GM12878 (cell line): ENCODE results near the gene TSPO. TPM values are rescaled to one million over a fixed set of nuclear protein-coding genes. Genes with fewer than 3 reads are reported as not detected.
A peak's percentile ranks its signal among the peaks of the same experiment; 100 is the strongest.

Experiments
- ATAC-seq: fragments of 200-7000 bp; cut with Tn5 transposase; 3 replicates; pipeline ENCODE4 v1.9.1; 2020; ENCODE audit warnings: mild to moderate bottlenecking, moderate library complexity
- BruUV-seq: library from RNA; stranded (reverse); fragments of 400-500 nt; replicated peaks from 2 replicates; lab custom pipeline; 2021; lab: Mats Ljungman, UMichigan
- CTCF ChIA-PET: fragments of 300-600 bp; sonication (Branson Sonifier 250); formaldehyde crosslinking; extraction: SDS; loops from one replicate; lab custom pipeline; 2021; ENCODE audit warnings: inconsistent platforms; lab: Yijun Ruan, JAX
- POLR2A ChIA-PET: fragments of 350-600 bp; formaldehyde crosslinking; extraction: SDS; loops from one replicate; lab custom pipeline; 2021; ENCODE audit warnings: inconsistent platforms; lab: Charles Lee
- RAD21 ChIA-PET: fragments of 300-600 bp; sonication (Branson Sonifier 250); formaldehyde crosslinking; loops from one replicate; lab custom pipeline; 2023; ENCODE audit warnings: antibody characterized with exemption; ENCODE audit not compliant: unreplicated experiment; lab: Charles Lee
- SMC1A ChIA-PET: fragments of 300-600 bp; sonication (Branson Sonifier 250); formaldehyde crosslinking; loops from one replicate; lab custom pipeline; 2023; ENCODE audit not compliant: unreplicated experiment, uncharacterized antibody; lab: Charles Lee
- DNase-seq: peaks from one replicate; pipeline ENCODE4 v3.0.0-alpha.2; 2011; ENCODE audit warnings: low read depth, low spot score
- FAIRE-seq: peaks from 3 replicates; lab custom pipeline; 2011; peaks lifted over from hg19 to GRCh38; lab: Jason Lieb, UNC
- H2AFZ ChIP-seq: 2 replicates; pipeline ENCODE4 v1.6.0; 2011; ENCODE audit warnings: low read depth, low read length, control low read depth; ENCODE audit not compliant: control insufficient read depth
- H3K27ac ChIP-seq: 2 replicates; pipeline ENCODE4 v1.5.1; 2011; ENCODE audit warnings: control low read depth; ENCODE audit not compliant: control insufficient read depth, insufficient read depth
- H3K27me3 ChIP-seq, 2 experiments: replicated peaks in 1 of 2; 2 replicates each; pipeline versions ENCODE4 v1.6.0 to v1.6.1; 2011; ENCODE audit warnings: low read length in 1 of 2; ENCODE audit not compliant: control insufficient read depth in 2 of 2, insufficient read depth in 2 of 2
- H3K36me3 ChIP-seq, 2 experiments: 2 replicates each; pipeline ENCODE4 v1.5.1; 2011; ENCODE audit warnings: low read length in 1 of 2; ENCODE audit not compliant: control insufficient read depth in 2 of 2, insufficient read depth in 2 of 2
- H3K4me1 ChIP-seq: 2 replicates; pipeline ENCODE4 v1.6.1; 2011; ENCODE audit warnings: mild to moderate bottlenecking, low read length, moderate library complexity, mixed read lengths; ENCODE audit not compliant: control insufficient read depth, insufficient read depth
- H3K4me2 ChIP-seq: 2 replicates; pipeline ENCODE4 v1.6.0; 2011; ENCODE audit warnings: control low read depth; ENCODE audit not compliant: control insufficient read depth, insufficient read depth
- H3K4me3 ChIP-seq: fragments of 200-600 bp; sonication (generic); 2 replicates; pipeline ENCODE4 v1.5.1; 2016
- H3K79me2 ChIP-seq: 2 replicates; pipeline ENCODE4 v1.6.0; 2011; ENCODE audit warnings: low read length; ENCODE audit not compliant: control insufficient read depth, insufficient read depth
- H3K9ac ChIP-seq: 2 replicates; pipeline ENCODE4 v1.8.0; 2011; ENCODE audit warnings: low read length, control low read depth, mixed read lengths; ENCODE audit not compliant: control insufficient read depth, insufficient read depth
- H3K9me3 ChIP-seq: replicated peaks from 3 replicates; pipeline ENCODE4 v1.5.1; 2011; ENCODE audit warnings: mild to moderate bottlenecking, low read length; ENCODE audit not compliant: control insufficient read depth, insufficient read depth
- H4K20me1 ChIP-seq: 2 replicates; pipeline ENCODE4 v1.6.0; 2011; ENCODE audit not compliant: control insufficient read depth, insufficient read depth
- ATF7 ChIP-seq: fragments of 450-650 bp; IDR thresholded peaks from 2 replicates; pipeline ENCODE4 v1.6.1; 2016; ENCODE audit warnings: low read depth, mild to moderate bottlenecking
- GATAD2B ChIP-seq: fragments of 450-650 bp; conservative IDR thresholded peaks from 2 replicates; pipeline ENCODE4 v1.6.1; 2017; ENCODE audit warnings: low read depth, mild to moderate bottlenecking, moderate library complexity
- IKZF2 ChIP-seq, 2 experiments: fragments of 450-650 bp; IDR thresholded peaks; 2 replicates each; pipeline ENCODE4 v1.6.1; 2017; ENCODE audit warnings: mild to moderate bottlenecking in 2 of 2, moderate library complexity in 2 of 2
- NR2F1 ChIP-seq: fragments of 450-650 bp; conservative IDR thresholded peaks from 2 replicates; pipeline ENCODE4 v1.6.1; 2017; ENCODE audit warnings: mild to moderate bottlenecking
- RFX5 ChIP-seq: IDR thresholded peaks from 2 replicates; pipeline ENCODE4 v1.6.1; 2011; ENCODE audit warnings: low read depth, low read length, improper control_type of control experiment
- RUNX3 ChIP-seq: IDR thresholded peaks from 2 replicates; pipeline ENCODE4 v1.6.1; 2012; ENCODE audit warnings: low read length, inconsistent platforms
- WGBS: methylation state at CpG from one replicate; pipeline ENCODE4 v1.1.6; 2016; ENCODE audit warnings: low lambda C conversion rate; ENCODE audit not compliant: insufficient replicate concordance, insufficient coverage; ENCODE audit errors: missing lambda C conversion rate; 5-methylcytosine and 5-hydroxymethylcytosine counted together
- in situ Hi-C: fragments of 300-500 bp; cut with MboI; formaldehyde crosslinking; loops from 9 replicates; pipeline ENCODE4 v1.14.3; 2018; ENCODE audit warnings: mixed read lengths
- intact Hi-C: fragments of 100-400 bp; cut with micrococcal nuclease; formaldehyde crosslinking; loops from one replicate; pipeline ENCODE4 v1.14.2; 2022; ENCODE audit not compliant: unreplicated experiment
- polyA plus RNA-seq, 11 experiments: library from polyadenylated mRNA; depleted of rRNA in 4 of 11; unstranded in 6 of 11; stranded (reverse) in 5 of 11; fragments of >200 nt; fragmentation: Nextera tagmentation in 4 of 11; fragmentation: Illumina TruSeq in 1 of 11; extraction: Ambion mirVana in 4 of 11; extraction: Trizol in 1 of 11; gene quantifications; 1 replicate in 1 of 11; 2 replicates in 10 of 11; pipeline versions ENCODE4 v1.2.1 to v1.2.3, GENCODE V29; 2011 to 2016; ENCODE audit warnings: inconsistent platforms in 2 of 11, missing spikeins in 2 of 11, low read depth in 1 of 11
- total RNA-seq, 4 experiments: library from RNA; depleted of rRNA in 3 of 4; stranded (reverse); fragments of >200 nt in 3 of 4; fragmentation: Illumina TruSeq in 1 of 4; extraction: Trizol in 1 of 4; gene quantifications; 2 replicates each; pipeline versions ENCODE4 v1.2.1 to v1.2.3, GENCODE V29; 2013 to 2021

Gene TSPO
- total and polyA plus RNA-seq, 10 of the 15 experiments (the other 5 are each of a cell fraction or from before 2014, with no cell fraction given) = 1.4 to 50.5 (median 18.8) TPM

DNA sequence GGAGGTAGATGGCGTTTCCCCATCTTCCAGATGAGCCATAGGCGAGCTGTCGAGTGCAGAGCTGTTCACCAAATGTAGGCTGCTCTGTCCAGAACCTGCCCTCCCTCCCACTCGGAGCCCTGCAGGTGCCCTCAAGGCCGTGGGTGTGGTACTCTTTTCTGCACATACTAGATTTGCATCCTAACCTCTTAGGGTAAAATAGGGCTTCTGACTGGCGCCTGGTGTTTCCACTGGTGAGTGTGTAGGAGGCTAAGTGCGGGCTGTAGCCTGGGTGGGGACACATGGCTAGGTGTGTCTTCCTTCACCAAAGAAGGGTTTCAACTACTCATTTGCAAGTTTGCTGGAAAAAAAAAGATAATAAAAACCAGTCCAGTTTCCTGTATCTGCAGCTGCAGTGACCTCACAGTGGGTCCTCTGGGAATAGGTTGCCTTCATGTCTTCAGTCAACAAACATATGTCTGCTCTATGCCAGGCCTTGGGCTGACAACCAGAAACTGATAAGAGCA lies 32.4 kb upstream of the TSPO start (continued):
- TF ChIP-seq ATF7 (peak; percentile 57; the same call in 1 of the 2 replicates), GATAD2B (0 out of 2 replicates have a peak, but pooled peaks have one; percentile 17), IKZF2 (IDR thresholded peaks at IDR 0.05) (peak; percentile 17 to 21; a peak in 1 of 4 replicates), RFX5 (no peak), RUNX3 (peak; percentile 29; the same call in 1 of the 2 replicates)

DNA sequence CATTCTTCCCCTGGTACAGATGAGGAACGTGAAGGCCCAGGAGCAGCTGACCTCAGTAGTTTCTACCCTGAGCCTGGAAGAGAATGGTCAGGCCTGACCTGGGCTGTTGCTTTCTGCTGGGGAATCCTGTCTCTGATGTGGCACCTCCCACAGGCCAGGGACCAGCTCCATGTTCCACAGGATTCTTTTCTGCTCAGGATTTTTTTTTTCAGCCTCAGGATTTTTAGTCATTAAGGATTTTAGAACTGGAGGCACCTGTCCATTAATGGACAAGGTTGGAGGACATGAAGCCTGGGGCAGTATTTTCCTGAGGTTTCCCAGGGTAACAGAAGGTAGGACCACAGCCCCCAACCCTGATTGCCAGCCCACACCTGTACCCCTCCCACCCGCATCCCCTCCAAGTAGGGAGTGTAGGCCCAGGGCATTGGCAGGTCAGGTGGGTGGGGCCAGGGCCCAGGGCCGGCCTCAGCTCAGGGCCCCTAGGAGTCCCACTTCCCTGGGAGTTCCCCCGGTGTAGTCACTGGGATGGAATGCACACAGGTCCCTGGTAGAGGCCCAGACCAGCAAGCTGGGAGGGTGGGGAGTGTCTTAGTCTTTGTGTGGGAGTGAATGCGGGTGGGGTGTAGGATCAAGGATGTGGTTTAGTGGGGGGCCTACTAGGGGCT lies 24.7 kb upstream of the TSPO start:
- DNase-seq = no peak
- TF ChIP-seq NR2F1 (no peak), RUNX3 (peak; percentile 24; the same call in 1 of the 2 replicates)
- no peak overlapping the region for H3K4me3 ChIP-seq
- ChIA-PET SMC1A (interaction anchor here (0.7 kb wide), 1 partner anchor 36 kb away, joined by 3 read pairs; no protein-coding TSS in a partner anchor), POLR2A (no interaction called here), RAD21 (no interaction called here), CTCF (no interaction called here)
- no peak for FAIRE-seq
- in situ Hi-C loops = no loop called here
- H3K36me3 ChIP-seq = no peaks in the 10 kb centered on the region
- H3K4me2 ChIP-seq = no peak overlapping the region
- no peak overlapping the region for H3K27ac ChIP-seq
- no peaks in the 10 kb centered on the region for H4K20me1 ChIP-seq
- no peak overlapping the region for H3K9ac ChIP-seq
- 51% methylated on average over 5 of the region's 5 CpGs for WGBS
- no peaks in the 10 kb centered on the region for H3K27me3 ChIP-seq
- H2AFZ ChIP-seq = no peak overlapping the region
- peak; percentile 36; the same call in 2 of the 3 replicates for ATAC-seq
- intact Hi-C loops = no loop called here
- peaks cover 36% of the 10 kb centered on the region for H3K4me1 ChIP-seq
- no peaks in the 10 kb centered on the region for H3K79me2 ChIP-seq
- H3K9me3 ChIP-seq = no peaks in the 10 kb centered on the region
- BruUV-seq = no TSS peak
